Vagina (tissue), 2 donors: ENCODE data around the gene NGFR. TPM values are rescaled to one million over a fixed set of nuclear protein-coding genes. Genes with fewer than 3 reads are reported as not detected.

ENCODE experiments used
- DNase-seq, 2 donors: peaks; one replicate each; pipeline ENCODE4 v3.0.0-alpha.2; 2017; ENCODE audit errors: extremely low spot score in 2 of 2
- H3K27ac ChIP-seq: fragments of 200-600 bp; sonication (generic); one replicate; pipeline ENCODE4 v1.5.1; 2019
- H3K27me3 ChIP-seq: fragments of 200-600 bp; sonication (generic); one replicate; pipeline ENCODE4 v1.5.1; 2019
- H3K36me3 ChIP-seq, 2 donors: fragments of 200-600 bp; sonication (generic); one replicate each; pipeline ENCODE4 v1.5.1; 2017 to 2019
- H3K4me1 ChIP-seq: fragments of 200-600 bp; sonication (generic); one replicate; pipeline ENCODE4 v1.5.1; 2019
- H3K4me3 ChIP-seq, 2 donors: fragments of 200-600 bp; sonication (generic); 1 replicate in 1 of 2; 2 replicates in 1 of 2; pipeline ENCODE4 v1.5.1; 2016 to 2019
- H3K9me3 ChIP-seq: fragments of 200-600 bp; sonication (generic); one replicate; pipeline ENCODE4 v1.5.1; 2019
- POLR2A ChIP-seq, 2 donors: fragments of 450-650 bp; IDR thresholded peaks; one replicate each; pipeline ENCODE4 v1.6.1; 2017; ENCODE audit warnings: antibody characterized with exemption in 2 of 2, mild to moderate bottlenecking in 2 of 2, moderate library complexity in 2 of 2
- POLR2AphosphoS5 ChIP-seq, 2 donors: sonication (generic); formaldehyde crosslinking; IDR thresholded peaks; one replicate each; pipeline ENCODE4 v1.9.0; 2017; ENCODE audit warnings: antibody characterized with exemption in 2 of 2, mild to moderate bottlenecking in 2 of 2, low read depth in 1 of 2; ENCODE audit not compliant: insufficient read depth in 1 of 2
- intact Hi-C: fragments of 100-400 bp; cut with DNase I; formaldehyde crosslinking; loops from one replicate; pipeline ENCODE4 v1.15.1; 2023
- total RNA-seq: library from RNA; depleted of rRNA; stranded (reverse); fragments of >200 nt; gene quantifications from one replicate; pipeline ENCODE4 v1.2.3, GENCODE V29; 2016
- TF ChIP-seq, protein P1 (sequence below), 3 experiments: fragments of 450-650 bp in 2 of 3; fragments of 200-600 bp in 1 of 3; sonication (generic) in 1 of 3; IDR thresholded peaks; one replicate each; pipeline ENCODE4 v1.5.1; 2017 to 2019; ENCODE audit warnings: antibody characterized with exemption in 3 of 3, mild to moderate bottlenecking in 2 of 3, moderate library complexity in 2 of 3

The NGFR gene
- total RNA-seq, 1 donor from 2014 or later, result 41.7 TPM

DNA sequence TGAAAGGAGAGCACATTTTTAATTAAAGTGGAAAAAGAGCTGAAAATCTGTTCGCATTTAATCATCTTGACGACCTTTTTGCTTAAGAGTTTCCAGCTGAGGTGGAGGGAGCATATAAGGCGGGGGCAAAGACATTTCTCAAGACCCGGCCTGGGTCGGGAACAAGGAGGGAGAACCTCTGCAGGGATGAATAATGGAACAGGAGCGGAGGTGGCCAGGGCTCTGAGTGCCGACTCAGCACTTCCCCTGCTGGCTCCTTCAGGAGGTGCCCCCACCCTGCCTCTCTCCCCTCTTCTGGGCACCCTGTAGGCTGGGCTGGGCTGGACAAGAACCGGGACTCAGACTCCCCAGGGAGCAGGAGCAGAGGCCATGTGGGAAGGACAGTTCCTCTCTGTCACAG is 7.9 kb upstream of the NGFR start:
- Histone ChIP-seq H3K27ac (no peak overlapping the region), H3K36me3 (no peaks in the 10 kb centered on the region), H3K9me3 (no peaks in the 10 kb centered on the region), H3K27me3 (no peaks in the 10 kb centered on the region), H3K4me1 (no peaks in the 10 kb centered on the region), H3K4me3 (no peak overlapping the region)
- TF ChIP-seq POLR2A (IDR thresholded peaks at IDR 0.05), result no peak
- TF ChIP-seq, protein P1, sequence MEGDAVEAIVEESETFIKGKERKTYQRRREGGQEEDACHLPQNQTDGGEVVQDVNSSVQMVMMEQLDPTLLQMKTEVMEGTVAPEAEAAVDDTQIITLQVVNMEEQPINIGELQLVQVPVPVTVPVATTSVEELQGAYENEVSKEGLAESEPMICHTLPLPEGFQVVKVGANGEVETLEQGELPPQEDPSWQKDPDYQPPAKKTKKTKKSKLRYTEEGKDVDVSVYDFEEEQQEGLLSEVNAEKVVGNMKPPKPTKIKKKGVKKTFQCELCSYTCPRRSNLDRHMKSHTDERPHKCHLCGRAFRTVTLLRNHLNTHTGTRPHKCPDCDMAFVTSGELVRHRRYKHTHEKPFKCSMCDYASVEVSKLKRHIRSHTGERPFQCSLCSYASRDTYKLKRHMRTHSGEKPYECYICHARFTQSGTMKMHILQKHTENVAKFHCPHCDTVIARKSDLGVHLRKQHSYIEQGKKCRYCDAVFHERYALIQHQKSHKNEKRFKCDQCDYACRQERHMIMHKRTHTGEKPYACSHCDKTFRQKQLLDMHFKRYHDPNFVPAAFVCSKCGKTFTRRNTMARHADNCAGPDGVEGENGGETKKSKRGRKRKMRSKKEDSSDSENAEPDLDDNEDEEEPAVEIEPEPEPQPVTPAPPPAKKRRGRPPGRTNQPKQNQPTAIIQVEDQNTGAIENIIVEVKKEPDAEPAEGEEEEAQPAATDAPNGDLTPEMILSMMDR (IDR thresholded peaks at IDR 0.05), result no peak
- no peak for TF ChIP-seq POLR2AphosphoS5 (IDR thresholded peaks at IDR 0.05; ENCODE audit: insufficient read depth in 1 of 2, low read depth in 1 of 2)
- no peak for DNase-seq
- intact Hi-C loops, result no loop called here

GRCh38 chr17:49488612-49489011 is 6.5 kb upstream of the NGFR start:
- Histone ChIP-seq H3K4me3 (no peak overlapping the region), H3K27me3 (no peaks in the 10 kb centered on the region), H3K9me3 (no peaks in the 10 kb centered on the region), H3K27ac (no peak overlapping the region), H3K4me1 (no peaks in the 10 kb centered on the region), H3K36me3 (no peaks in the 10 kb centered on the region)
- no peak for DNase-seq
- intact Hi-C loops, result no loop called here
- TF ChIP-seq POLR2A (IDR thresholded peaks at IDR 0.05) (no peak), POLR2AphosphoS5 (IDR thresholded peaks at IDR 0.05; ENCODE audit: insufficient read depth in 1 of 2, low read depth in 1 of 2) (no peak)
- TF ChIP-seq, protein P1 (IDR thresholded peaks at IDR 0.05), result no peak

DNA sequence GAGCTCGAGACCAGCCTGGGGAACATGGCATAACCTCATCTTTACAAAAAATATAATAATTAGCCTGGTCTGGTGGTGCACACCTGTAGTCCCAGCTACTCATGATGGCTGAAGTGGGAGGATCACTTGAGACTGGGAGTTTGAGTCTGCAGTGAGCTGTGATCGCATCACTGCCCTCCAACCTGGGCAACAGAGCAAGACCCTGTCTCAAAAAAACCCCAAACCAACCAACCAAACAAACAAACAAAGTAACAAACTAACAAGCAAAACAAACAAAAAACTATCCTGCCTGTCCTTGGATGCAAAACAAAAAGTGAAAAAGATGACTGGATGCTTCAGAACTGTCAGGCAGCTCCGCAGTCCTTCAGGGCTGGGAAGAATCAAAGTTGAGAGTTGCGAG is 5.7 kb upstream of the NGFR start:
- Histone ChIP-seq H3K27ac (no peak overlapping the region), H3K9me3 (no peaks in the 10 kb centered on the region), H3K4me1 (no peaks in the 10 kb centered on the region), H3K4me3 (no peak overlapping the region), H3K36me3 (no peaks in the 10 kb centered on the region), H3K27me3 (no peaks in the 10 kb centered on the region)
- intact Hi-C loops, result no loop called here
- TF ChIP-seq POLR2A (IDR thresholded peaks at IDR 0.05), result no peak
- TF ChIP-seq, protein P1 (IDR thresholded peaks at IDR 0.05), result no peak
- no peak for TF ChIP-seq POLR2AphosphoS5 (IDR thresholded peaks at IDR 0.05; ENCODE audit: insufficient read depth in 1 of 2, low read depth in 1 of 2)
- no peak for DNase-seq

DNA sequence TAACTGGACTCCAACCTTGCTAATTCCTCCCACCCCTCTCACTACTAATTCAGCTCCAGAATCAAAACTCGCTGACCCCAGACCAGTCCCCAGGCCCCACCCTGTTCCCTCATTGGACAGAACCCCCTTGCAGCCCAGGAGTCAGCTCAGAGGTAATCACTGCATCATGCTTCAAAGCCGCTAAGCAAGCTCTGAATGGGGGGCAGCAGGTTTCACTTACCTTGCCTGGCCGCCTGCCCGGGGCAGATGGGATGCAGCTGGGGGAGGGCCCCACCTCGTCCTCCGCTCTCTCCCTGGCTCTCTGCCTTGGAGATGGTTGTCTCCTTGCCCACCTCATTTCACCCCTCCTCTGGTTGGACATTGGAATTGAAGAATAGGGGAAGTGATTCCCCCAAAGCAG is 4.8 kb upstream of the NGFR start:
- intact Hi-C loops, result no loop called here
- TF ChIP-seq POLR2AphosphoS5 (IDR thresholded peaks at IDR 0.05; ENCODE audit: insufficient read depth in 1 of 2, low read depth in 1 of 2) (no peak), POLR2A (IDR thresholded peaks at IDR 0.05) (no peak)
- TF ChIP-seq, protein P1 (IDR thresholded peaks at IDR 0.05), result no peak
- H3K27me3 ChIP-seq, result no peaks in the 10 kb centered on the region

DNA sequence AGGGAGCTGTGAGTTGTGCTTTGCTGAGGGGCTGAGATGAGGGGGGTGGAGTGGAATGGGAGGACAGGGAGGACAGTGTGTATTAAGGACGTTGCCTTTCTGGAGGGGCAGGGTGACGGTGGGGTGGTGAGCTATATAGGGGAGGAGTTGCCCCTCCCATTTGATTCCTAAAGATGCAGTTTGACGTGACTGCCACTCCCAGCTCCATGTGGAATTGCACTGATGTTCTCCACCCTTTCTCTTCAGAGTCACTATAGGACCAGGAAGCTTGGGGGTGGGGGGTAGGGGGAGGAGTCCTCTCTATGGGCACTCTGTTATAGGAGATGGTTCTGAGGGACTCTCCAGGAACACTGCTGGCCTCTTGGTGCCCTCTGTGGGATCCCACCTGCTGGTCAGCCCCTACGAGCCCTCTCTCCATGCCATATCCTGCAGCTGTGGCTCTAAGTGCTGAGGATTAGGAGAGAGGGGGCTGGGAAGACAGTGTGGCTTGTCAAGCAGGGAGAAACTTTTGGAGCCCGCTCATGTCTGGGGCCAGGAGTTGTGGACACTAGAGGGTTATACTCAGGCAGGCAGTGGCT is 3.8 kb upstream of the NGFR start:
- no peaks in the 10 kb centered on the region for H3K27me3 ChIP-seq
- intact Hi-C loops, result no loop called here
- TF ChIP-seq, protein P1 (IDR thresholded peaks at IDR 0.05), result no peak
- TF ChIP-seq POLR2A (IDR thresholded peaks at IDR 0.05) (no peak), POLR2AphosphoS5 (IDR thresholded peaks at IDR 0.05; ENCODE audit: insufficient read depth in 1 of 2, low read depth in 1 of 2) (no peak)

More for the DNA sequence above, 4.8 kb upstream of the NGFR start:
- no peak overlapping the region for H3K4me3 ChIP-seq
- H3K4me1 ChIP-seq, result peaks cover under 1% of the 10 kb centered on the region
- H3K9me3 ChIP-seq, result no peaks in the 10 kb centered on the region
- no peak overlapping the region for H3K27ac ChIP-seq
- H3K36me3 ChIP-seq, result no peaks in the 10 kb centered on the region
- DNase-seq, result no peak

More for the DNA sequence above, 3.8 kb upstream of the NGFR start:
- Histone ChIP-seq H3K4me3 (no peak overlapping the region), H3K4me1 (peaks cover 11% of the 10 kb centered on the region), H3K36me3 (no peaks in the 10 kb centered on the region), H3K27ac (no peak overlapping the region), H3K9me3 (no peaks in the 10 kb centered on the region)
- no peak for DNase-seq
